Naive thymus-derived CD8-positive, alpha-beta T cell (primary cell): ENCODE results near the gene PLXNA1. TPM values are rescaled to one million over a fixed set of nuclear protein-coding genes. Genes with fewer than 3 reads are reported as not detected.

Experiments
- ATAC-seq, 2 donors: fragments of 150-1000 bp; cut with Tn5 transposase in 1 of 2; sonication (Bioruptor Pico), chemical (Tn5 transposase) in 1 of 2; 1 replicate in 1 of 2; 2 replicates in 1 of 2; pipeline ENCODE4 v1.10.0; 2021; ENCODE audit warnings: mild to moderate bottlenecking in 2 of 2, moderate library complexity in 2 of 2
- POLR2A ChIA-PET: fragments of 350-600 bp; sonication (Branson Sonifier 250); formaldehyde crosslinking; loops from one replicate; lab custom pipeline; 2021; ENCODE audit warnings: antibody characterized with exemption; lab: Charles Lee
- DNase-seq, 10 donors: peaks; one replicate each; pipeline versions ENCODE4 v3.0.0 to v3.0.0-alpha.2; 2020 to 2022
- H3K27ac Mint-ChIP-seq, 10 donors: one replicate each; pipeline ENCODE4 v1.8.0; 2020 to 2022; ENCODE audit warnings: mild to moderate bottlenecking in 10 of 10, mixed read lengths in 10 of 10, moderate library complexity in 4 of 10, inconsistent platforms in 1 of 10
- H3K27me3 Mint-ChIP-seq, 5 donors: one replicate each; pipeline ENCODE4 v1.8.0; 2021 to 2022; ENCODE audit warnings: mixed read lengths in 5 of 5
- H3K36me3 Mint-ChIP-seq, 3 donors: one replicate each; pipeline ENCODE4 v1.8.0; 2020 to 2022; ENCODE audit warnings: mixed read lengths in 3 of 3, mild to moderate bottlenecking in 2 of 3, inconsistent platforms in 1 of 3
- H3K4me1 Mint-ChIP-seq, 4 donors: one replicate each; pipeline ENCODE4 v1.8.0; 2021 to 2022; ENCODE audit warnings: mixed read lengths in 4 of 4
- H3K4me3 Mint-ChIP-seq, 10 donors: one replicate each; pipeline ENCODE4 v1.8.0; 2020 to 2022; ENCODE audit warnings: mild to moderate bottlenecking in 10 of 10, mixed read lengths in 10 of 10, moderate library complexity in 6 of 10, inconsistent platforms in 1 of 10
- H3K9me3 Mint-ChIP-seq, 9 donors: one replicate each; pipeline ENCODE4 v1.8.0; 2020 to 2022; ENCODE audit warnings: mixed read lengths in 9 of 9, mild to moderate bottlenecking in 3 of 9, inconsistent platforms in 1 of 9, moderate library complexity in 1 of 9
- polyA plus RNA-seq, 3 donors: library from polyadenylated mRNA; unstranded; fragments of 300-500 nt; fragmentation: Illumina TruSeq; gene quantifications; one replicate each; pipeline ENCODE4 v1.2.3, GENCODE V29; 2021
- total RNA-seq, 8 experiments: library from RNA in 2 of 8; stranded (reverse) in 2 of 8; gene quantifications; one replicate each; pipeline ENCODE4 v1.2.3 and lab custom pipeline; 2021 to 2026

PLXNA1 gene
- total and polyA plus RNA-seq, 5 experiments from 2014 or later: 0.20 to 15.8 (median 0.59) TPM

DNA sequence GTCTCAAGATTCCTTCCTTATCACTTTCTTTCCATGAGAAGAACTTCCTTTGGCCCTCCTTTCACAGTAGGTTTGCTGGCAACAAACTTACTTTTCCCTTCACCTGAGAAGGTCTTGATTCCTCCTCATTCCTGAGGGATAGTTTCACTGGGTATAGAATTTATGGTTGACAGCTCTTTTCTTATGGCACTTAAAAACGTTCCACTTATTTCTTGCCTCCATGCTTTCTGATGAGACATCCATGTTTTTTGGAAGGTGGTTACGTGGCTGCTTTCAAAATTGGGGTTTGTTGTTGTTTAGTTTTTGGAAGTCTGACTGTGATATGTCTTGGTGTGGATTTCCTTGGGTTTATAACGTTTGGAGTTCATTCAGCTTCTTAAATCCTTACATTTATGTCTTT, 8.2 kb upstream of the PLXNA1 start:
- peaks cover 8 to 24% (median 16%) of the 10 kb centered on the region in 9 donors for H3K9me3 Mint-ChIP-seq
- no peaks in the 10 kb centered on the region for H3K4me1 Mint-ChIP-seq
- H3K4me3 Mint-ChIP-seq: no peak overlapping the region
- DNase-seq: no peak
- no peak overlapping the region for H3K27ac Mint-ChIP-seq
- POLR2A ChIA-PET: no interaction called here
- peaks cover 13 to 40% (median 32%) of the 10 kb centered on the region in 5 donors for H3K27me3 Mint-ChIP-seq
- H3K36me3 Mint-ChIP-seq: peaks cover 0 to 16% (median 7%) of the 10 kb centered on the region in 3 donors
- no peak for ATAC-seq

DNA sequence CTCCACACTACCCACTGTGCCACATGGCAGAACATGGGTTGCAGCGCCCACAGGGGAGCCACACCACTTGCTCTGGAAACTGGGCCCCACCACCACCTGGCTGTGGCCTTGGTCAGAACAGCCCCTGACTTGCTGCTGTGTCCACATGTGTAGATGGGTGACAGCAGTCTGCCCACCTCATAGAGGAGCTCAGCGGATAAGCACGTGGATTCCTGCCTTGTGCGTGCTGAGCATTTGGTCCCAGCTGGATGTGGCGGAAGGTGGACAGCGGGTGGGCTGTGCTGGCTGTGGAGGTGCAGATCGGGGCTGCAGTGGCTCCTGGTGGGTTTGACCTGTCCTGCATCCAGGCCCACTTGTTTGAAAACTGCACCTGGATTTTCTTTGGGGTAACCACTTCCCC, 6.0 kb upstream of the PLXNA1 start:
- Mint-ChIP-seq H3K27ac (no peak overlapping the region), H3K4me3 (no peak overlapping the region), H3K4me1 (peaks cover 3 to 7% (median 6%) of the 10 kb centered on the region in 4 donors), H3K36me3 (peaks cover 0 to 16% (median 7%) of the 10 kb centered on the region in 3 donors), H3K9me3 (peaks cover 8 to 24% (median 16%) of the 10 kb centered on the region in 9 donors), H3K27me3 (peaks cover 16 to 41% (median 32%) of the 10 kb centered on the region in 5 donors)
- DNase-seq (no peak), ATAC-seq (no peak)
- POLR2A ChIA-PET: no interaction called here

DNA sequence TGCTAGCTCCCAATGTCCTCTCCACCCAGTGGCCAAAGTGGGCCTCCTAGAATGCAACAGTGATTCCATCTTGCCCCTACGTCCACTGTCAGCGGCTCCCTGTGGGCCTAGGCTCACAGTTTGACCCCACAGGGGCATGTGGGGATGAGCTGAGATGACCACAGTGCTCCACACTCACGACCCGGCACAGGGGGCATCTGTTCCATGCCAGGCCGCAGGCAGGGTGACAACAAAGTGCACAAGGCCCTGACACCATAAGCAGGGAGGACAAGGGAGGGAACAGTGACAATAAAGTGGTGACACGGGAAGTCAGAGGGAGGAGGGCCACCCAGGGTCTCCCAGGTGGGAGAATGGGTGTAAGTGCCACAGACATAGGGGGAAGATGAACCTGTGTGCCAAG, 5.1 kb upstream of the PLXNA1 start:
- Mint-ChIP-seq H3K36me3 (peaks cover 0 to 16% (median 7%) of the 10 kb centered on the region in 3 donors), H3K4me3 (no peak overlapping the region), H3K27ac (no peak overlapping the region), H3K27me3 (peaks cover 16 to 41% (median 32%) of the 10 kb centered on the region in 5 donors), H3K4me1 (peaks cover 3 to 13% (median 11%) of the 10 kb centered on the region in 4 donors), H3K9me3 (peaks cover 8 to 24% (median 16%) of the 10 kb centered on the region in 9 donors)
- ATAC-seq: no peak
- DNase-seq: no peak
- POLR2A ChIA-PET: no interaction called here

DNA sequence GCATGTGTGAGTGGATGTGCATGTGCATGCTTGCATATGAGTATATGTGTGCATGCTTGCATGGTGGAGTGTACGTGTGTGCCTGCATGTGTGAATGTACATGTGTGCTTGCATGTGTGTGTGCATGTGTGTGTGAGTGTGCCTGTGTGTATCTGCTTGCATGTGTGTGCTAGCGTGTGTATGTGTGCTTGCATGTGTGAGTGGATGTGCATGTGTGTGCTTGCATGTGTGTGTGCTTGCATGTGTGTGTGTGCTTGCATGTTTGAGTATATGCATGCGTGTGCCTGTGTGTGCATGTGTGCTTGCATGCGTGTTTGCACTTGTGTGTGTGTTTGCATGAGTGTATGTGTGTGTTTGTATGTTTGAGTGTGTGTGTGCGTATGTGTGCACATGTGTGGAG, 4.6 kb upstream of the PLXNA1 start:
- H3K4me1 Mint-ChIP-seq: peaks cover 3 to 13% (median 11%) of the 10 kb centered on the region in 4 donors
- no peak overlapping the region for H3K27ac Mint-ChIP-seq
- ATAC-seq (no peak), DNase-seq (no peak)
- POLR2A ChIA-PET: no interaction called here
- H3K36me3 Mint-ChIP-seq: peaks cover 0 to 16% (median 7%) of the 10 kb centered on the region in 3 donors
- peak overlapping the region in 1 of 10 donors; percentile 5 for H3K4me3 Mint-ChIP-seq
- H3K9me3 Mint-ChIP-seq: peaks cover 8 to 24% (median 16%) of the 10 kb centered on the region in 9 donors
- peaks cover 16 to 37% (median 32%) of the 10 kb centered on the region in 5 donors for H3K27me3 Mint-ChIP-seq

DNA sequence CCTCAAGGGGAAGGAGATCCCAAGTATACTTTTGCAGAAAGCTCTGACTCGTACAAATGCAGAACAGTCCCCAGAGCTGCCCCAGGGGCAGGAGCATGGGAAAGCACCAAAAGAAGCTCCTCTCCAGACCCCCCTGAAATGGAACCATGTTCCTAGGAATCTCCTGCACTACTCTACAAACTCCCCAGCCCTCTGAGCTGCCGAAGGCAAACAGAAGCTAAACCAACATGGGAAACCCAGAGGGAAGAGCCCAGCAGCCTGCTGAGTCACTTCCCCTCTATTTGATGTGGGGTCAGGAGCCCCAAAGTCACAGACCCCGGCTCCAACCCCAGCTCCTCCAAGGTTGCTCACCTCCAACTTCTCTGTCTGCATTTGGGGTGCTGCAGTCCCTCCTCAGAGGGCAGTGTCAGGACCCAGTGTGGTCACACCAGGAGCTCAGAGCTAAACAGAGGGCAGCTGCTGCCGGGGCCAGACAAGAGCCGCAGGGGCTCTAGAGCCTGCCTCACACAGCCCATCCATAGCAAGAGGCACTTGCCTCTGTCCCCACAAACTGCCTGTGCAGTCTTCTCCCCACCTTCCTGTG, 3.8 kb upstream of the PLXNA1 start:
- POLR2A ChIA-PET: no interaction called here
- H3K36me3 Mint-ChIP-seq: peaks cover 0 to 13% (median 7%) of the 10 kb centered on the region in 3 donors
- H3K27me3 Mint-ChIP-seq: peaks cover 16 to 34% (median 29%) of the 10 kb centered on the region in 5 donors
- peaks cover 8 to 16% (median 13%) of the 10 kb centered on the region in 9 donors for H3K9me3 Mint-ChIP-seq
- ATAC-seq (no peak), DNase-seq (no peak)
- H3K4me1 Mint-ChIP-seq: peaks cover 3 to 13% (median 11%) of the 10 kb centered on the region in 4 donors
- no peak overlapping the region for H3K4me3 Mint-ChIP-seq
- H3K27ac Mint-ChIP-seq: no peak overlapping the region

DNA sequence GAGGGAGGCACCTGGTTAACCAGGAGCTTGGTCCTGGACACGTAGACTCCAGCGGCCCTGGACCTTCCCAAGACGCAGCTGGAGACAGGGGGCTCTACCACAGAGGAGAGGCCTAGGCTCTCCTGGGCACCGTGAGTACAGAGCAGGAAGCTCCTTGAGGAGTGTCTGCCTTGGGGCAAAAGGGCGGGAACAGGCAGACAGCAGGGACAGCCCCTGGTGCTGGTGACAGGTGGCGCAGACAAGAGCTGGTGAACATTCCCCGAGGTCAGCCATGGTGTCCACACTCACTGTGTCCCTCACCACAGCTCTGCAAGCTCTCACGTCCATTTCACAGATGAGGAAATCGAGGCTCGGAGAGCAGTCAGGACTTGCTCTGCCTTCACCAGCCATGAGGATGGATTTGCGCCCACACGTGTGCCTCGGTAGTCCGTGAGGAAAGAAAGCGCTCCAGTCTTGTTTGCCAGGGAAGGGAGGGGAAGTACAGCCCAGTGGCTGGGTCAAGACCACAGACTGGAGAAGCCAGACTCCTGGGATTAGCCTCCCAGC, 2.6 kb upstream of the PLXNA1 start:
- DNase-seq (no peak), ATAC-seq (no peak)
- peaks cover 11 to 34% (median 19%) of the 10 kb centered on the region in 5 donors for H3K27me3 Mint-ChIP-seq
- peaks cover 0 to 1% (median 1%) of the 10 kb centered on the region in 3 donors for H3K36me3 Mint-ChIP-seq
- peaks cover 0 to 4% (median under 1%) of the 10 kb centered on the region in 9 donors for H3K9me3 Mint-ChIP-seq
- H3K27ac Mint-ChIP-seq: no peak overlapping the region
- peaks cover 3 to 14% (median 12%) of the 10 kb centered on the region in 4 donors for H3K4me1 Mint-ChIP-seq
- POLR2A ChIA-PET: no interaction called here
- peak overlapping the region in 2 of 10 donors; percentile 41 to 51 for H3K4me3 Mint-ChIP-seq

DNA sequence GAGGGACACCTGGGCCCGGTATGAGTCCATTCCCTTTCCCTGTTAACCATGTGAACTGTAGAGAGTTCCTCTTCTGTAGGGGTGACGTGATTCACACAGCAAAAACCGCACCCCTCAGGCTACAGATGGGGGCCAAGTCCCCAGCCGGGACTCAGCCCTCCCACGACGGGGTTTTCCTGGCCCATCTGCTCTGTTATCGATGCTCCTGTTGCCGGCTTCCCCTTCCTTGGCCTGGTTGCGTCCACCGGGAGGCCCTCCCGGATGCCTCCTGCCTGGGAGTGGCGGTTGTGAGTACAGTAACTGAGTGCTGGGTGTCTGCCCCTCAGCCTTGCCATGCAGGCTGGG, 817 bp upstream of the PLXNA1 start:
- Mint-ChIP-seq H3K9me3 (no peaks in the 10 kb centered on the region), H3K27me3 (peaks cover 11 to 33% (median 19%) of the 10 kb centered on the region in 5 donors), H3K4me3 (peak overlapping the region; percentile 76 to 91 (median 86)), H3K36me3 (no peaks in the 10 kb centered on the region), H3K27ac (peak overlapping the region; percentile 75 to 97 (median 92)), H3K4me1 (peaks cover 5 to 14% (median 12%) of the 10 kb centered on the region in 4 donors)
- peak in 5 of 10 donors; percentile 21 to 66 (median 49) for DNase-seq
- POLR2A ChIA-PET: interaction anchor here (1.1 kb wide), 1 partner anchor 37 kb away, joined by 3 read pairs; no protein-coding TSS in a partner anchor
- peak; percentile 15 to 53 for ATAC-seq

DNA sequence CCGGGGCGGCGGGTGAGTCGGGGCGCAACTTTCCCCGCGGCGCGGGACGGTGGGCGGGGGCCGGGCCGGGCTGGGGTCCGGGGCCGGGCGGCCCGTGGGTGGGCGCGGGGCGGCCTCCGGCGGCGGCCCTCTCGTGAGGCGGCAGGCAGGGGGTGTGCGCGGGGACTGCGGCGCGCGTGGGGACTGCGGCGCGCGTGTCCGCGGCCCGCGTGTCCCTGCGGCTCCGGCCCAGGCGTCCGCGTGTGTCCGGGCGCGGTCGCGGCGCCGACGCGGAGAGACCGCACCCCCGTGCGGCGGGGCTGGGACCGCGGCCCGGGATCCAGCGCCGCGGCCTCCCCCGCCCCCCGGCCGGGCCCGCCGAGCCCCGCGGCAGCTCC, 349 bp downstream of the PLXNA1 start:
- Mint-ChIP-seq H3K36me3 (no peaks in the 10 kb centered on the region), H3K27me3 (peaks cover 9 to 21% (median 12%) of the 10 kb centered on the region in 5 donors), H3K27ac (no peak overlapping the region), H3K4me3 (no peak overlapping the region), H3K9me3 (no peaks in the 10 kb centered on the region), H3K4me1 (peaks cover 9 to 14% (median 12%) of the 10 kb centered on the region in 4 donors)
- DNase-seq (peak in 5 of 10 donors; percentile 12 to 25 (median 15)), ATAC-seq (peak in 1 of 2 donors; percentile 2)
- POLR2A ChIA-PET: no interaction called here

DNA sequence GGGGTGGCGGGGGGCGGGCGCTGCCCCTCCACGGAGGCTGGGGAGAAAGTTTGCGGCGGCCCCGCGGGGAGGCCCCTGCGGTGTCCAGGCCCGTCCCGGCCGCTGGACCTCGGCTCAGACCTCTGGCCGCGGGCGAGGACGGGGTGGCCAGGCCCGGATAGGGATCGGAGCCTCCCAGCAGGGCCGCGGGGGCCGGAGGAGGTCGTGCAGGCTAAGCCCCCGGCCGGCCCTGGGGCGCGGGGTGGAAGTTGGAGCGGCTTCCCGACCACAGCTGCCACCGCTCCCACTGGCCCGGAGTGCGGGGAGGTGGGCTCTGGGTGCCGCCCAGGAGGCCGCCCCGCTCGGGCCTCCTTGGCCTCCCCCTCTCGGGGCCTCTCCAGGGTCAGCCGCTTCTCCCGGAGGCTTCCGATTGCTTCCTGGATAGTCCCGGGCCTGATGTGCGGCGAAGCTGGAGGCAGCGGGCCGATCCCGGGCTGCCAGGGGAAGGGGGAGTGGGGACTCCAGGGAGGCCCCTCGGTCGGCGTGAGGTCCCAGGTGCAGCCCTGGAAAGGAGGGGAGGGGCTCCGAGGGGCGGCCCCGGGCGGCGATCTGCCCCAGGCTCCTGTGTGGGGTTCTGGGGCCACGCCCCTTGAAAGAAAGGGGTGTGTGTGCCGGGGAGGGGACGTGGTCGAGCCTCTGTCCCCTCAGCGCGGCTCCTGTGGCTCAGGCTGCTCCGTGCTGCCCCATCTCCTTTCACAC, 907 bp downstream of the PLXNA1 start:
- H3K9me3 Mint-ChIP-seq: no peaks in the 10 kb centered on the region
- peaks cover 6 to 15% (median 8%) of the 10 kb centered on the region in 5 donors for H3K27me3 Mint-ChIP-seq
- no peaks in the 10 kb centered on the region for H3K36me3 Mint-ChIP-seq
- POLR2A ChIA-PET: no interaction called here
- DNase-seq (peak in 8 of 10 donors; percentile 17 to 54 (median 30)), ATAC-seq (peak in 1 of 2 donors; percentile 13)
- peak overlapping the region in 8 of 10 donors; percentile 55 to 72 (median 62) for H3K4me3 Mint-ChIP-seq
- H3K4me1 Mint-ChIP-seq: peaks cover 9 to 14% (median 12%) of the 10 kb centered on the region in 4 donors
- H3K27ac Mint-ChIP-seq: peak overlapping the region in 1 of 10 donors; percentile 33

DNA sequence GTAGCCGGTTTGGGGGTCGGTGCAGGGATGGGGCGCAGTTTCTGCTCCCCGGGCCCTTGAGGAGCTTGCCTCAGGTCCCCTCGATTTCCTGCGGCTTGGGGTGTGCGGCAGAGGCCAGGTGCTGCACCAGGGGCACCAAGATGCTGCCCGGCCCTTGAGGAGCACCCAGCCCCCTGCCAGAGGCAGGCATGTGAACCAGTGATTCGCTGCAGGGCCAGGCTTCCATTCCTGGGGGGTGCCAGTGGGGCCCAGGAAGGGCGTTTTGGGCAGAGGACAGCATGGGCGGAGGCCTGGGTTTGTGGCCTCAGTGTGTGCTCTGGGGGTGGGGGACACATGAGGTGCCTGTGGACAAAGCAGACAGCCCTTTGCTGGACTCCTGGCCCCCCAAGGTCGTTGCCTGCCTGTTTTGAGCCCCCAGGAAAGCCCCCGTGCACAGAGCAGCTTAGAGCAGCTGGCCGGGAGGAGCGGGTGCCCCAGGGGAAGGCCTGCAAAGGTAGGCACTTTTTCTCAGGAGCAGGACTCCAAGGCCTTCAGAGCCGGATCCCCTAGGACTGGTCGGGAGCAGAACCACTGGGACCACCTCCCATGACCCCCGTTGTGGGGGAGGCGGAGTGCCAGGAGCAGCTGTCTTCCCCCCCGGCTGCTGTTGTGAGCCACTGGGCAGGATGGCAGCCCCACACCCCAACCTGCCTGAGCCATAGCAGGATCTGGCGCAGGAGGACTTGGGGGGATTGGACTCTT, 1.6 kb downstream of the PLXNA1 start:
- ATAC-seq (no peak), DNase-seq (no peak)
- POLR2A ChIA-PET: no interaction called here
- H3K27ac Mint-ChIP-seq: peak overlapping the region in 1 of 10 donors; percentile 33
- peaks cover 4 to 8% (median 5%) of the 10 kb centered on the region in 5 donors for H3K27me3 Mint-ChIP-seq
- no peaks in the 10 kb centered on the region for H3K9me3 Mint-ChIP-seq
- H3K36me3 Mint-ChIP-seq: peaks cover 0 to 2% (median 2%) of the 10 kb centered on the region in 3 donors
- peak overlapping the region in 9 of 10 donors; percentile 32 to 72 (median 60) for H3K4me3 Mint-ChIP-seq
- H3K4me1 Mint-ChIP-seq: peaks cover 9 to 14% (median 12%) of the 10 kb centered on the region in 4 donors

DNA sequence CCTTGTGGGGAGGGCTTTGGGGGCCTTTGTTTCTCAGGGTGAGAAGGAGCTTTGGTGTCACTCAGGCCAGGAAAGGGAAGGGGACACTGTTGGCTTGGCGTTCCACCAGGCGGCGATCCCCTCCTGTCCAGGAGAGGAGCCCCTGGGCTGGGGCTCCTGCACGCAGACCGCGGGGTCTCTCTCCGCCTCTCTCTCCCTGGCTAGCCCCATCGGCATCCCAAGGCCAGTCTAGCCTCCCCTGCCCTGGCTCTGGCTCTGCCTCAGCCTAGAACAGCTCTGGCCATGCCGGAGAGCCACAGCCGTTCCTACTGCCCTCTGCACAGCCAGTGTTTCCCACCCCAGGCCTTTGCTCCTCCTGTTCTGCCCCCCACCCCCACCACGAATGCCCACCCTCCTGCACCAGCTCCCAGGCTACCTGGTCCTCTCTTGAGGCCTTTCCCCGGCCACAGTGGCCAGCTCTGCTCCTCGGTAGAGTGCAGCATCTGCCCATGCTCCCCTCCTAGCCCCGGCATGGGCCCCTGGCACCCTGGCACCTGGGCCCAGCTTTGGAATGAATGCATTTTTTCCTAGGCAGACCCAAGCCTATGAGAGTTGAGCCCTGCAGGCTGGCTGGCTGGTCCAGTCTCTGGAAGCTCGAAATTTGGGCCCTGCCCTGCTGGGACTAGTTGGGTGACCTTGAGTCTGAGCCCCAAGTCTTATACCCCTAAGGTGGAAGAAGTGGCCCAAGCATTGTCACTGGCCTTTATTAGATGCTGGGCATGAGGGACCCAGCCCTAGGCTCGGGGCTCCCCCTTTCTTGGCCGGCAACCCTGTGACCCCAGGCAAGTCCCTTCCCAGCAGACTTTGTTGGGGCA, 2.4 kb downstream of the PLXNA1 start:
- Mint-ChIP-seq H3K27me3 (no peaks in the 10 kb centered on the region), H3K4me1 (peaks cover 9 to 14% (median 12%) of the 10 kb centered on the region in 4 donors), H3K36me3 (peaks cover 0 to 2% (median 2%) of the 10 kb centered on the region in 3 donors), H3K9me3 (no peaks in the 10 kb centered on the region), H3K4me3 (peak overlapping the region in 7 of 10 donors; percentile 15 to 72 (median 41)), H3K27ac (peak overlapping the region in 5 of 10 donors; percentile 34 to 66 (median 47))
- ATAC-seq (no peak), DNase-seq (no peak)
- POLR2A ChIA-PET: no interaction called here
